GM06990 (cell line): Measurements from ENCODE around the gene SHISA4.

Experiments used
- DNase-seq: peaks from one replicate; pipeline ENCODE4 v3.0.0-alpha.2; 2011; ENCODE audit not compliant: insufficient read length; ENCODE audit errors: extremely low read depth
- H3K27me3 ChIP-seq: replicated peaks from 2 replicates; pipeline ENCODE4 v1.6.0; 2011; ENCODE audit warnings: low read length; ENCODE audit not compliant: control insufficient read depth, insufficient read depth
- H3K36me3 ChIP-seq: 2 replicates; pipeline ENCODE4 v1.5.1; 2011; ENCODE audit warnings: low read length; ENCODE audit not compliant: control insufficient read depth, insufficient read depth
- H3K4me3 ChIP-seq: replicated peaks from 2 replicates; pipeline ENCODE4 v1.5.1; 2011; ENCODE audit warnings: low read depth, mild to moderate bottlenecking, control low read depth, low read length
- TF ChIP-seq, protein P1 (sequence below): IDR thresholded peaks from 2 replicates; pipeline ENCODE4 v1.5.1; 2011; ENCODE audit warnings: low read length, control low read depth, mild to moderate bottlenecking, inconsistent platforms; ENCODE audit not compliant: insufficient read depth, poor library complexity, severe bottlenecking

Gene SHISA4

GRCh38 chr1:201930137-201930536 is 41.4 kb downstream of the SHISA4 start:
- TF ChIP-seq, protein P1, sequence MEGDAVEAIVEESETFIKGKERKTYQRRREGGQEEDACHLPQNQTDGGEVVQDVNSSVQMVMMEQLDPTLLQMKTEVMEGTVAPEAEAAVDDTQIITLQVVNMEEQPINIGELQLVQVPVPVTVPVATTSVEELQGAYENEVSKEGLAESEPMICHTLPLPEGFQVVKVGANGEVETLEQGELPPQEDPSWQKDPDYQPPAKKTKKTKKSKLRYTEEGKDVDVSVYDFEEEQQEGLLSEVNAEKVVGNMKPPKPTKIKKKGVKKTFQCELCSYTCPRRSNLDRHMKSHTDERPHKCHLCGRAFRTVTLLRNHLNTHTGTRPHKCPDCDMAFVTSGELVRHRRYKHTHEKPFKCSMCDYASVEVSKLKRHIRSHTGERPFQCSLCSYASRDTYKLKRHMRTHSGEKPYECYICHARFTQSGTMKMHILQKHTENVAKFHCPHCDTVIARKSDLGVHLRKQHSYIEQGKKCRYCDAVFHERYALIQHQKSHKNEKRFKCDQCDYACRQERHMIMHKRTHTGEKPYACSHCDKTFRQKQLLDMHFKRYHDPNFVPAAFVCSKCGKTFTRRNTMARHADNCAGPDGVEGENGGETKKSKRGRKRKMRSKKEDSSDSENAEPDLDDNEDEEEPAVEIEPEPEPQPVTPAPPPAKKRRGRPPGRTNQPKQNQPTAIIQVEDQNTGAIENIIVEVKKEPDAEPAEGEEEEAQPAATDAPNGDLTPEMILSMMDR: no peak
- Histone ChIP-seq H3K36me3 (no peaks in the 10 kb centered on the region), H3K27me3 (no peaks in the 10 kb centered on the region; the same call in 1 of the 2 replicates), H3K4me3 (no peak overlapping the region)
- no peak for DNase-seq

GRCh38 chr1:201930803-201931202 is 42.1 kb downstream of the SHISA4 start:
- no peak overlapping the region for H3K4me3 ChIP-seq
- H3K27me3 ChIP-seq: no peaks in the 10 kb centered on the region; the same call in 1 of the 2 replicates
- no peak for DNase-seq
- TF ChIP-seq, protein P1: no peak
- H3K36me3 ChIP-seq: no peaks in the 10 kb centered on the region

- Histone ChIP-seq H3K27me3 (no peaks in the 10 kb centered on the region; the same call in 1 of the 2 replicates), H3K36me3 (no peaks in the 10 kb centered on the region), H3K4me3 (no peak overlapping the region)
- TF ChIP-seq, protein P1: no peak
- DNase-seq: no peak
These were observed 45.2 kb downstream of the SHISA4 start for GRCh38 chr1:201933840-201934430.

DNA sequence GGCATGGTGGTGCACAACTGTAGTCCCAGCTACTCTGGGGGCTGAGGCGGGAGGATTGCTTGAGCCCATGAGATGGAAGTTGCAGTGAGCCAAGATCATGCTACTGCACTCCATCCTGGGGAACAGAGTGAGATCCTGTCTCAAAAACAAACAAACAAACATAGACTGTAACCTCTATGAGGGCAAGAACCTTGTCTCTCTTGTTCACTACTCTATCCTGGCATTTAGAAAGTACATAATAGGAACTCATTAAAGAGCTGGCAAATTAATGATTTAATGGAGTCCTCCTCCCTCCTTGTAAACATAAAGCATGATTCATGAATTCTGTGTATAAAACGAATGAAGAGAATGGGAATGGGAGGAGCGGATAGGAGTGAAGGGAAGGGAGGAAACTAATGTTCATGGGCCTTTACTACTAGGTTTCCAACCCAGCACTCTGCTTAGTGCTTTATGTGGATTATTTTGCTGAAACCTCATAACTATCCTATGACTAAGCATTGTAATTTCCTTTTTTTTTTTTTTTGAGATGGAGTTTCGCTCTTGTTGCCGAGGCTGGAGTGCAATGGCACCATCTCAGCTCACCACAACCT is 49.0 kb downstream of the SHISA4 start:
- DNase-seq: no peak
- Histone ChIP-seq H3K27me3 (no peaks in the 10 kb centered on the region; the same call in 1 of the 2 replicates), H3K4me3 (no peak overlapping the region), H3K36me3 (no peaks in the 10 kb centered on the region)
- TF ChIP-seq, protein P1: no peak

GRCh38 chr1:201938440-201939035 is 49.8 kb downstream of the SHISA4 start:
- TF ChIP-seq, protein P1: no peak
- H3K27me3 ChIP-seq: no peaks in the 10 kb centered on the region; the same call in 1 of the 2 replicates
- DNase-seq: no peak
- H3K36me3 ChIP-seq: no peaks in the 10 kb centered on the region
- H3K4me3 ChIP-seq: no peak overlapping the region
